IMR-90 (cell line): ENCODE measurements around the gene B4GALT1.

Experiments
- BHLHE40 ChIP-seq: fragments of 150-350 bp; IDR thresholded peaks from 2 replicates; pipeline ENCODE4 v1.6.1; 2016; ENCODE audit warnings: mild to moderate bottlenecking, low read depth, low read length
- CTCF ChIP-seq: conservative IDR thresholded peaks from 2 replicates; pipeline ENCODE4 v1.5.1; 2012; ENCODE audit warnings: mild to moderate bottlenecking, low read depth, low read length, improper control_type of control experiment
- MAFK ChIP-seq: IDR thresholded peaks from 2 replicates; pipeline ENCODE4 v1.6.1; 2012; ENCODE audit warnings: low read depth, low read length, improper control_type of control experiment
- MAZ ChIP-seq: IDR thresholded peaks from 2 replicates; pipeline ENCODE4 v1.6.1; 2012; ENCODE audit warnings: low read depth, mild to moderate bottlenecking, low read length, improper control_type of control experiment, moderate library complexity, borderline replicate concordance
- POLR2A ChIP-seq: IDR thresholded peaks from 2 replicates; pipeline ENCODE4 v1.6.1; 2012; ENCODE audit warnings: mild to moderate bottlenecking, low read depth, low read length
- RAD21 ChIP-seq: IDR thresholded peaks from 2 replicates; pipeline ENCODE4 v1.6.1; 2012; ENCODE audit warnings: low read length, improper control_type of control experiment
- RCOR1 ChIP-seq: IDR thresholded peaks from 2 replicates; pipeline ENCODE4 v1.6.1; 2012; ENCODE audit warnings: mild to moderate bottlenecking, low read length, improper control_type of control experiment; ENCODE audit not compliant: insufficient replicate concordance
- RFX5 ChIP-seq: IDR thresholded peaks from 2 replicates; pipeline ENCODE4 v1.8.0; 2012; ENCODE audit warnings: low read depth, mild to moderate bottlenecking, low read length, moderate library complexity
- SMC3 ChIP-seq: fragments of 150-350 bp; IDR thresholded peaks from 2 replicates; pipeline ENCODE4 v1.6.1; 2016; ENCODE audit warnings: low read depth, mild to moderate bottlenecking, antibody characterized with exemption, low read length, moderate library complexity
- USF2 ChIP-seq: fragments of 150-350 bp; IDR thresholded peaks from 2 replicates; pipeline ENCODE4 v1.6.1; 2017; ENCODE audit warnings: mild to moderate bottlenecking, antibody characterized with exemption, low read length, low read depth

GRCh38 chr9:33112094-33112493 lies 55.0 kb downstream of the B4GALT1 start:
- TF ChIP-seq CTCF (no peak), BHLHE40 (no peak), MAFK (no peak), MAZ (no peak), USF2 (no peak), RAD21 (no peak), RCOR1 (no peak), SMC3 (no peak), RFX5 (no peak), POLR2A (no peak)
